NCI-H1694 treated with DMSO at 0.1 percent for 48 hours (cell line): ENCODE data around the gene SDF2.
"Not testable (repeated sequence)": the region's sequence is repeated elsewhere in the genome, so short reads cannot be mapped to it uniquely, and the experiment has no call there.

Experiments used
- DNase-seq: peaks from one replicate; lab custom pipeline; 2025; lab: John Stamatoyannopoulos, UW

Gene SDF2

DNA sequence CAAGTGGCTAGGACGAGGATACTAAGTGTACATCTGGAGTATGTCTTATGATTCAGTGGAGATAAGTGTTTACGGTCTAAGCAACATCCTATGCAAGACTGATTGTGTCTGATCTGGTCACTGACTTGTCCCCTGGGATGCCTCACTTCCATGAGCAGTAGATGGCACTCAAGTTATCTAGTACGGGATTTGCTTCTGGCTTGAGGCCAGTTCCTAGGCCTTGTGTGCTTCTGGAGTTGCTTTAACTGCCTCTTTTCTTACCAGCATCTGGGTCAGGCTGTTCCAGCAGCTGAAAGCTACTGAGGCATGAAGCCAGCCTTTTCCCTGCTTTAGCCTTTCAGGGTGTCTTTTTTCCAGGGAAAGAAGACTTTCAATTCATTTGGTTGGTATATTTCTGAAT, 23.3 kb upstream of the SDF2 start:
- DNase-seq = no peak

DNA sequence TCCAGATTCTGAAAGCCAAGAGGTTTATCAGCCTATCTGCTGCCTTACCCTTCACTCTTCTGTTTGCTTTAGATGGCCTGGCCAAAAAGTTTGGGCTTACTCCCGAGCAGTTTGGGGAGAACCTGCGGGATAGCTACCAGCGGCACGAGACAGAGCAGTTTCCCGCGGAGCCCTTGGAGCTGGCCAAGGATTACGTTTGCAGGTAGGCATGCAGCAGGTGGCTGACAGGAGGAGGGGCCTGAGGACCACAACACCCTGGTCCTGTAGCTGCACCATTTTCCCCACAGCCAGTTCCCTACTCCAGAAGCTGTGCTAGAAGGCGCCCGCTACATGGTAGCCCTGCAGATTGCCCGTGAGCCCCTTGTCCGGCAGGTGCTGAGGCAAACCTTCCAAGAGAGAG, 20.9 kb upstream of the SDF2 start:
- DNase-seq = no peak

DNA sequence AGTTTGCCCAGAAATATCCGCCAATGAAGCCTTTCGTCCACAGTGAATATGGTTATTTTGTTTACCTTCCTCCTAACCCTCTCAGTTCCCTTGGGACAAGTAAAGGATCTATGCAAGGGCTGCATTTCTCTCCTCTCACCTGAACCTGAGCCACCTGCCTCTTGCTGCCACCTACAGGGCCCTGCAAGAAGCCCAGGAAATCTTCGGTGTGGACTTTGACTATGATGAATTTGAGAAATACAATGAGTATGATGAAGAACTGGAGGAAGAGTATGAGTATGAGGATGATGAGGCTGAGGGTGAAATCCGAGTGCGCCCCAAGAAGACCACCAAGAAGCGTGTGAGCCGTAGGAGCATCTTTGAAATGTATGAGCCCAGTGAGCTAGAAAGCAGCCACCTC, 14.3 kb upstream of the SDF2 start:
- DNase-seq = peak; percentile 4

- no peak for DNase-seq
These were observed 13.8 kb upstream of the SDF2 start for GRCh38 chr17:28675490-28675889.

GRCh38 chr17:28669918-28670317, 8.2 kb upstream of the SDF2 start:
- DNase-seq = no peak

DNA sequence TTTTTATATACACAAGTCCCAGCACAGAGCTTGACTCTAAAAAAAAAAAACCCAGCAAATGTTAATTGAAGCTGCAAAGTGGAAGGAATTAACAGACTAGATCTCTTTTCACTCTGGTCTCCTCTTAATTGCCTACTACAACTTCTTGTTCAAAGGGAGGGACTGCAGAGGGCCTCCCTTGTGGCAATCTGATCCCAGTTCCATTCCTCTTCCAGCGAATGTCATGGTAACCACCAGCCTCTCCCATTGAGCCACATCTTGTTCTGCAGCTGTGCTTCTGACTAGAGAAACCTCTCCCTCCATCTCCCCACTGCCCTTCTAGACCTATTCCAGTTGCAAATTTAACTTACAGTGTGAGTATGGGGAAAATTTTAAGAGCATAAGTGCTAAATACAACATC, 6.2 kb upstream of the SDF2 start:
- DNase-seq = no peak

- no peak for DNase-seq
These were observed 4.3 kb upstream of the SDF2 start for GRCh38 chr17:28665994-28666393.

GRCh38 chr17:28663723-28664122, 2.0 kb upstream of the SDF2 start:
- DNase-seq = no peak

DNA sequence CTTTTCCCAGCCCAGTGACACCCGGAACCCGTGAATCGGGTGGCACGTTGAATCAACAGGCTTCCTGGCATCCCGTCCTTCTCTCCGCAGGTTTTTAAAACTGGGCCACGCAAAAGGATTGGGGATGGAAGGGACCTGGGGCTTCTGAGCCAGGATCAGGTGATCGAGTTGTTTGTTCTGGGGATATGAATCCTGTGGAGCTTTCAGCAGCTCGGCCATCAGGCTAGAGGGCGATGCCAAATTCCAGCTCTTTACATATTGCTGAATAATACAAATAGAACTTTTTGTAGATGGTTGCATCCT, 772 bp upstream of the SDF2 start:
- no peak for DNase-seq

- DNase-seq = not testable (repeated sequence)
These were observed 2.2 kb downstream of the SDF2 start for GRCh38 chr17:28659497-28659881.

DNA sequence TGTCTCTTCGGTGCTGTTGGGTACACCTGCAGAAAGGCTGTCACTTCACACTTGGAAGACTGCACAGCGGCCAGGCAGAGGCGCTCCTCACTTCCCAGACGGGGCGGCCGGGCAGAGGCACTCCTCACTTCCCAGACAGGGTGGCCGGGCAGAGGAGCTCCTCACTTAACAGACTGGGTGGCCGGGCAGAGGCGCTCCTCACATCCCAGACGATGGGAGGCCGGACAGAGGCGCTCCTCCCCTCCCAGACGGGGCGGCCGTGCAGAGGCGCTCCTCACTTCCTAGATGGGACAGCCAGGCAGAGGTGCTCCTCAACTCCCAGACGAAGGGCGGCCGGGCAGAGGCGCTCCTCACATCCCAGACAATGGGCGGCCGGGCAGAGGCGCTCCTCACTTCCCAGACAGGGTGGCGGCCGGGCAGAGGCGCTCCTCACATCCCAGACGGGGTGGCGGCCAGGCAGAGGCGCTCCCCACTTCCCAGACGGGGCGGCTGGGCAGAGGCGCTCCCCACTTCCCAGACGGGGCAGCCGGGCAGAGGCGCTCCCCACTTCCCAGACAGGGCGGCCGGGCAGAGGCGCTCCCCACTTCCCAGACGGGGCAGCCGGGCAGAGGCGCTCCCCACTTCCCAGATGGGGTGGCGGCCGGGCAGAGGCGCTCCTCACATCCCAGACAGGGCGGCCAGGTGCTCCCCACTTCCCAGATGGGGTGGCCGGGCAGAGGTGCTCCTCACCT, 2.8 kb downstream of the SDF2 start:
- not testable (repeated sequence) for DNase-seq

DNA sequence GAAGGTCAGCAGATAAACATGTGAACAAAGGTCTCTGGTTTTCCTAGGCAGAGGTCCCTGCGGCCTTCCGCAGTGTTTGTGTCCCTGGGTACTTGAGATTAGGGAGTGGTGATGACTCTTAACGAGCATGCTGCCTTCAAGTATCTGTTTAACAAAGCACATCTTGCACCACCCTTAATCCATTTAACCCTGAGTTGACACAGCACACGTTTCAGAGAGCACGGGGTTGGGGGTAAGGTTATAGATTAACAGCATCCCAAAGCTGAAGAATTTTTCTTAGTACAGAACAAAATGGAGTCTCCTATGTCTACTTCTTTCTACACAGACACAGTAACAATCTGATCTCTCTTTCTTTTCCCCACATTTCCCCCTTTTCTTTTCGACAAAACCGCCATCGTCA, 3.4 kb downstream of the SDF2 start:
- not testable (repeated sequence) for DNase-seq

DNA sequence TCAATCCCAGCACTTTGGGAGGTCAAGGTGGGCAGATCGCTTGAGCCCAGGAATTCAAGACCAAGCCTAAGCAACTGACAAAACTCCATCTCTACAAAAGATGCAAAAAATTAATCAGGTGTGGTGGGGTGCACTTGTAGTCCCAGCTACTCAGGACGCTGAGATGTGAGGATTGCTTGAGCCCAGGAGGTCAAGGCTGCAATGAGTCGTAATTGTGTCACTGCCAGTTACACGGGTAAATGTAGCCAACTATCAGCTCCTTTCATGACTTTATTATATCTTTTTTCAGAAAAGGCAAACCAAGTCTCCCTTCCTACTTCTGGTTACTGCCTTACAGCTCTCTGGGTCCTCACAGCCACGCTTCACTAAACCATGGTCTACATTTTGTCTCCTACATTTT, 4.0 kb downstream of the SDF2 start:
- no peak for DNase-seq

DNA sequence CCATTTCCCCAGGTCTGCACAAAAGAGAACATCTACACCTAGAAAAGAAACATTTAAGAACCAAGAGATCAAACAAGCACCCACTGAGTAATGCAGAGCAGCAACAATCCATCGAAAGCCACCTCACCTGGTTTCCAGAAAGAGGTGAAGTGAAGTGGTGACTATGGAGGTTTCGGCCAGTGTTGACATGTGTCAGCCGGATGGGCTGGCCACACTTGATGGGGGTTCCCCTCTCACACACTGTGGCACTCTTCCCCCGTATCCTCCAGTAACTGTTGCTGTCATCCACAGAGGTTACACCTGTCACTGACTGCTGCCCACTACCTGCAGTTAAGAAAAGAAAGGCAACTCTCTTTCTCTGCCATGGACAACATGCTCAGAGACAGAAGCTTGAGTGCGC, 6.5 kb downstream of the SDF2 start:
- DNase-seq = no peak

DNA sequence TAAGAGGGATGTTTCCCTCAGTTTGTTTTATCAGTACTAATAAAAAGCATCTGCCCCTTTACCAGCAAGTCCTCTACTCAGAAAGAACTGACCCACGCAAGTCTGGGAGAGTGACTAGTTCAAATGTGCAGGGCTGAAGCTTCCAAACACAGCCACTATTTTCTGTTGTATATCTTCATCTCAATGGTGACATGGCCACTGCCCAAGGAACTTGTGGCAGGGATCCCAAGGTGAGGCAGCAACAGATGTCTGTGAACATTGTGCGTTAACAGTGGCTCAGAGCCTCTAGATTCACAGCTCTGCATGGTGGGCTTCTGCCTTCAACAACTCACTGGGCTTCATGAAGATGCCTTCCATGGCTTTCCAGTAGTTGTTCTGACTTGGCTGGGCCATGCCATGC, 13.0 kb downstream of the SDF2 start:
- no peak for DNase-seq

- DNase-seq = no peak
These were observed 15.5 kb downstream of the SDF2 start for GRCh38 chr17:28646039-28646754.

DNA sequence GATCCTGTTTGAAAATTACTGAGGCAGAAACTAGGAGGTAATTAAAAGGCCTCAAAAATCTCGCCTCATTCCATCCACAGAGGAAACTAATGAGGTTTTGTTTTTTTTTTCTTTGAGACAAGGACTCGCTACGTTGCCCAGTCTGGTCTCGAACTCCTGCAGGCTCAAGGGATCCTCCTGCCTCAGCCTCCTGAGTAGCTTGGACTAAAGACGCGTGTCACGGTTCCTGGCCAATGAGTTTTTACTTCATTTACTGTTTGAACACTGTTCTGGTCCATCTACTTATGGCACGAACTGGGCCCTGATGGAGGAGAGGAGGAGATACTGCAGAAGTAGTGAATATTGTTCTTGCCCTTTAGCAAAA, 16.1 kb downstream of the SDF2 start:
- DNase-seq = no peak

GRCh38 chr17:28644787-28645575, 16.7 kb downstream of the SDF2 start, which contains the start of gene BLTP2:
Gene BLTP2, minus strand, starts transcription at chr17:28645158. Its CDS starts 102 bp downstream, at chr17:28645056.
- DNase-seq = peak; percentile 88

- no peak for DNase-seq
These were observed 17.5 kb downstream of the SDF2 start for GRCh38 chr17:28643983-28644786.

GRCh38 chr17:28641579-28641978, 20.1 kb downstream of the SDF2 start:
- no peak for DNase-seq

DNA sequence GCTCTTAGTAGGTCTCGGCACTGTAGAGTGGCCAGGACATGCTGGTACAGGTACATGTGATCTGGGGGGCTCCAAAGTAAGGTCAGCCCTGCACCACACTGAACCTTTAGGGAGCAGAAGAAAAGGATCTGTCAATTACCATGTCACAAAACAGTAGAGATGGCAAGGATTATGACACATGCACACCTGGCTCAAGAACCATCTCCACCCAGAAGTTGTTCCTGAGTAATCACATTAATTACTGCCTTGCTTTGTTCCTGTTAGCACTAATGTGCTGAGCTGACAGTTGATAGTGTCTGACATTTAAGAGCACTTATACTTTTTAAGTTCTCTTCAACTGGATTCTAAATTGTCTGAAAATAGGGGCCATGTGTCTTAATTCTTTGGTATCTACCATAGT, 26.2 kb downstream of the SDF2 start:
- no peak for DNase-seq

DNA sequence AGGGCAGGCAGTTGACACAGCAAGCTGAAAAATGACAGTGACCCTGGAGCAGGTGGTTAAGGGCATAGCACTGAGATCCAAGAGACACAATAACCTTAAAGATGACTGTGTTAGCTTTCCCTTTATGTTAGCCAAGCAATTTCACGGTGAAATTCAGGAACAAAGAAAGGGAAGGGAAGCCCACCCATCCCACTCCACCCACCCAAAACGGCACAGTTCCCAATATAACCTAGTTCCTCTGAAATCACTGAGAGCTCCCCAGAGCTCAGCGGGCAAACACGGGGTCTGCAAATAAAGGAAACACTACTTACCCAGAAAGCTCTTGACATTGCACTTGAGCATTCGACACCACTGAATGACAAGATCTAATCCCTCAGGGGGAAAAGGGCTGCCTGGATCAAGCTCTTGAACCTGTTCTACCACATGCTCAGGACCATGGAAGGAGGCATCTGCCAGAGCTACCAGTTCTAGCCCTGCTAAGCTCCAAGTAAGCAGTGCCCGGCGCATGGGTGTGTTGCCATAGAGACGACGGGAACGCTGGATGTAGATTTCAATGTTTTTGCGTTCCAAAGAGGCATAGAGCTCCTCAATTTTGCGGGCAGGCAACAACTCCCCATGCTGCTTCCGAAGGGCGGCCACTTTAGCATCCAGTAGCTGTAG, 27.4 kb downstream of the SDF2 start:
- no peak for DNase-seq
